Hepatocyte (in vitro differentiated cells): ENCODE results near the gene RNFT2. TPM values are rescaled to one million over a fixed set of nuclear protein-coding genes. Genes with fewer than 3 reads are reported as not detected.

ENCODE experiments used
- DNase-seq: peaks from one replicate; pipeline ENCODE4 v3.0.0-alpha.2; 2016; ENCODE audit warnings: low spot score
- H2AFZ ChIP-seq: fragments of 200-600 bp; sonication (generic); 2 replicates; pipeline ENCODE4 v1.6.0; 2016; ENCODE audit warnings: antibody characterized with exemption, mild to moderate bottlenecking
- H3K27ac ChIP-seq: fragments of 200-600 bp; sonication (generic); 2 replicates; pipeline ENCODE4 v1.5.1; 2016; ENCODE audit warnings: mild to moderate bottlenecking
- H3K27me3 ChIP-seq: fragments of 200-600 bp; sonication (generic); 2 replicates; pipeline ENCODE4 v1.6.1; 2016
- H3K36me3 ChIP-seq: fragments of 200-600 bp; sonication (generic); replicated peaks from 2 replicates; pipeline ENCODE4 v1.5.1; 2016; ENCODE audit warnings: low read depth; ENCODE audit not compliant: insufficient read depth
- H3K4me1 ChIP-seq: fragments of 200-600 bp; sonication (generic); 2 replicates; pipeline ENCODE4 v1.5.1; 2016; ENCODE audit warnings: mild to moderate bottlenecking, moderate library complexity; ENCODE audit not compliant: insufficient read depth
- H3K4me2 ChIP-seq: fragments of 200-600 bp; sonication (generic); 2 replicates; pipeline ENCODE4 v1.6.0; 2016
- H3K4me3 ChIP-seq: fragments of 200-600 bp; sonication (generic); 2 replicates; pipeline ENCODE4 v1.5.1; 2016; ENCODE audit warnings: mild to moderate bottlenecking
- H3K79me2 ChIP-seq: fragments of 200-600 bp; sonication (generic); 2 replicates; pipeline ENCODE4 v1.6.0; 2017; ENCODE audit warnings: mild to moderate bottlenecking
- H3K9me2 ChIP-seq: fragments of 200-600 bp; sonication (generic); replicated peaks from 2 replicates; pipeline ENCODE4 v1.6.0; 2017; ENCODE audit warnings: mild to moderate bottlenecking; ENCODE audit not compliant: insufficient read depth
- H3K9me3 ChIP-seq: fragments of 200-600 bp; sonication (generic); 2 replicates; pipeline ENCODE4 v1.5.1; 2016; ENCODE audit warnings: low read depth, mild to moderate bottlenecking
- H4K20me1 ChIP-seq: fragments of 200-600 bp; sonication (generic); 2 replicates; pipeline ENCODE4 v1.6.0; 2016; ENCODE audit warnings: mild to moderate bottlenecking; ENCODE audit not compliant: insufficient read depth, poor library complexity, severe bottlenecking
- EZH2 ChIP-seq: fragments of 200-600 bp; sonication (generic); IDR thresholded peaks from 2 replicates; pipeline ENCODE4 v1.6.1; 2016; ENCODE audit warnings: antibody characterized with exemption, mild to moderate bottlenecking, borderline replicate concordance
- EZH2phosphoT487 ChIP-seq: fragments of 200-600 bp; sonication (generic); IDR thresholded peaks from one replicate; pipeline ENCODE4 v1.6.1; 2018; ENCODE audit warnings: antibody characterized with exemption, mild to moderate bottlenecking, low read depth, moderate library complexity; ENCODE audit not compliant: unreplicated experiment, severe bottlenecking
- WGBS: methylation state at CpG from one replicate; pipeline ENCODE4 v1.1.6; 2016; ENCODE audit warnings: low lambda C conversion rate; ENCODE audit errors: missing lambda C conversion rate; 5-methylcytosine and 5-hydroxymethylcytosine counted together
- polyA plus RNA-seq: library from polyadenylated mRNA; unstranded; fragments of >200 nt; fragmentation: Nextera tagmentation; extraction: Ambion mirVana; gene quantifications from 2 replicates; pipeline ENCODE4 v1.2.1, GENCODE V29; 2016
- total RNA-seq: library from RNA; depleted of rRNA; stranded (reverse); fragments of >200 nt; gene quantifications from 2 replicates; pipeline ENCODE4 v1.2.3, GENCODE V29; 2014
- TF ChIP-seq, protein P1 (sequence below): fragments of 200-600 bp; sonication (generic); IDR thresholded peaks from 2 replicates; pipeline ENCODE4 v1.5.1; 2016; ENCODE audit warnings: antibody characterized with exemption, mild to moderate bottlenecking; ENCODE audit not compliant: poor library complexity

Gene RNFT2
- total and polyA plus RNA-seq, 2 experiments from 2014 or later = 1.5 to 2.9 TPM

DNA sequence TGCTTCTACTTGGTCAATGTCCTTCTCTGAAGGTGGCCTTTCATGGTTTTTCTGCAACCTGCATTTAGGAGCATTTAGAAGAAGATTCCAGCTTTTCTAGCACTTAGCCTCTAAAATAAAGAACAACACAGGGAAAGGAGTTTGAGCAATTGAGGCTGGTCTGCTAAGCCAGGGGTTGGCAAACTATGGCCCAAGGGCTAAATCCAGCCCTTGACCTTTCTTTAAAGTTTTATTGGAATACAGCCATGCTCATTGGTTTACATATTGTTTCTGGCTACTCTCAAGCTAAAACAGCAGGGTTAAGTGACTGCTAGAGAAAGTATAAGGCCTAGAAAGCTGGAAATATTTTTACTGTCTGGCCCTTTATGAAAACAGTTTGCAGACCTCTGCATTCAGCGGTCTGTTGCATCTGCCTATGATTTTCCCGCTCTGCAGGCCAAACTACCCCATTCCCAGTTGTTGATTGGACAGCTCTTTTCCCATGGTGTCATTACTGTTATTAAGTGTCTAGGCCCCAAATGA is 39.5 kb upstream of the RNFT2 start:
- Histone ChIP-seq H4K20me1 (no peaks in the 10 kb centered on the region), H3K4me2 (no peak overlapping the region), H3K27me3 (peaks cover 8% of the 10 kb centered on the region), H3K9me2 (no peaks in the 10 kb centered on the region), H3K9me3 (no peaks in the 10 kb centered on the region), H3K79me2 (no peaks in the 10 kb centered on the region), H3K36me3 (no peaks in the 10 kb centered on the region), H2AFZ (no peak overlapping the region), H3K27ac (peak overlapping the region; percentile 33), H3K4me3 (no peak overlapping the region), H3K4me1 (peaks cover 13% of the 10 kb centered on the region)
- no peak for DNase-seq
- 74% methylated on average over 2 of the region's 2 CpGs for WGBS
- no peak for TF ChIP-seq EZH2phosphoT487
- TF ChIP-seq, protein P1, sequence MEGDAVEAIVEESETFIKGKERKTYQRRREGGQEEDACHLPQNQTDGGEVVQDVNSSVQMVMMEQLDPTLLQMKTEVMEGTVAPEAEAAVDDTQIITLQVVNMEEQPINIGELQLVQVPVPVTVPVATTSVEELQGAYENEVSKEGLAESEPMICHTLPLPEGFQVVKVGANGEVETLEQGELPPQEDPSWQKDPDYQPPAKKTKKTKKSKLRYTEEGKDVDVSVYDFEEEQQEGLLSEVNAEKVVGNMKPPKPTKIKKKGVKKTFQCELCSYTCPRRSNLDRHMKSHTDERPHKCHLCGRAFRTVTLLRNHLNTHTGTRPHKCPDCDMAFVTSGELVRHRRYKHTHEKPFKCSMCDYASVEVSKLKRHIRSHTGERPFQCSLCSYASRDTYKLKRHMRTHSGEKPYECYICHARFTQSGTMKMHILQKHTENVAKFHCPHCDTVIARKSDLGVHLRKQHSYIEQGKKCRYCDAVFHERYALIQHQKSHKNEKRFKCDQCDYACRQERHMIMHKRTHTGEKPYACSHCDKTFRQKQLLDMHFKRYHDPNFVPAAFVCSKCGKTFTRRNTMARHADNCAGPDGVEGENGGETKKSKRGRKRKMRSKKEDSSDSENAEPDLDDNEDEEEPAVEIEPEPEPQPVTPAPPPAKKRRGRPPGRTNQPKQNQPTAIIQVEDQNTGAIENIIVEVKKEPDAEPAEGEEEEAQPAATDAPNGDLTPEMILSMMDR = no peak
- no peak for TF ChIP-seq EZH2

DNA sequence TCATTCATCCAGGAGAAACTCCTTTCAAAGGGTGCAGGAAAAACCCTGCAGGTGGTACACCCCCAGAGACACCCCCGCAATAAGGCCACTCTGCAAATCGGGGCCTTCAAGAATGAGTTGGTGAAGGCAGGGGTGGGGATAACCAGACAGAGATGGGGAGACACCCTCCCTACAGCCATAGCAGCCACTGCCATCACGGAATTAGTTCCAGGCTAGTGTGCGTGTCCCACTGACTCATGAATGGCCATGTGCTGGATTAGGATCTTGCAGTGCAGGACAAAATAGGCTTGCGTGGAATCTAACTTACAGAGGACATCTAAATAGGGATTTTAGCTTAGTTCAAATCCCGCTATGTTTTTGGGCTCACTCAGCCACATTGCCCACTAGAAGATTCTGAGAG is 38.0 kb upstream of the RNFT2 start:
- H3K79me2 ChIP-seq = no peaks in the 10 kb centered on the region
- H3K4me3 ChIP-seq = no peak overlapping the region
- no peak overlapping the region for H3K4me2 ChIP-seq
- no peak overlapping the region for H2AFZ ChIP-seq
- H3K9me2 ChIP-seq = no peaks in the 10 kb centered on the region
- H3K9me3 ChIP-seq = no peaks in the 10 kb centered on the region
- no peaks in the 10 kb centered on the region for H3K36me3 ChIP-seq
- no peak for DNase-seq
- no peaks in the 10 kb centered on the region for H4K20me1 ChIP-seq
- TF ChIP-seq EZH2 (no peak), EZH2phosphoT487 (no peak)
- WGBS = 91% methylated on average over 6 of the region's 6 CpGs
- no peak overlapping the region for H3K27ac ChIP-seq
- peaks cover 9% of the 10 kb centered on the region for H3K4me1 ChIP-seq
- H3K27me3 ChIP-seq = no peaks in the 10 kb centered on the region

DNA sequence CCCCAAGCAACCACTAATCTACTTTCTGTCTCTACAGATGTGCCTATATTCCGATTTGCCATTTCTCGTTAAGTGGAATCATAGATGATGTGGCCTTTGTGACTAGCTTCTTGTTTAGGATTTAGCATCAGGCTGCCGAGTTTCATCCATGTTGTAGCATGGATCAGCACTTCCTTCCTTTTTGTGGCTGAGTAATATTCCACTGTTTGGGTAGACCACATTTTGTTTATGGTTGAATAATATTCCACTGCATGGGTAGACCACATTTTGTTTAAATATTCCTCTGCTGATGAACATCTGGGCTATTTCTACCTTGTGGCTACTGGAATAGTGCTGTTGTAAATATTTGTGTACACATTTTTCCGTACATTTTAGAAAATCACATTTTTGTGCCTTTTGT is 36.7 kb upstream of the RNFT2 start:
- no peak overlapping the region for H3K27ac ChIP-seq
- no peak overlapping the region for H3K4me2 ChIP-seq
- H4K20me1 ChIP-seq = no peaks in the 10 kb centered on the region
- H3K9me2 ChIP-seq = no peaks in the 10 kb centered on the region
- no peaks in the 10 kb centered on the region for H3K27me3 ChIP-seq
- no peaks in the 10 kb centered on the region for H3K79me2 ChIP-seq
- H3K4me3 ChIP-seq = no peak overlapping the region
- H2AFZ ChIP-seq = no peak overlapping the region
- no peaks in the 10 kb centered on the region for H3K9me3 ChIP-seq
- DNase-seq = no peak
- TF ChIP-seq, protein P1 = no peak
- no peak for TF ChIP-seq EZH2phosphoT487
- no peak for TF ChIP-seq EZH2
- 93% methylated on average over 4 of the region's 4 CpGs for WGBS
- peaks cover 9% of the 10 kb centered on the region for H3K4me1 ChIP-seq
- H3K36me3 ChIP-seq = no peaks in the 10 kb centered on the region

DNA sequence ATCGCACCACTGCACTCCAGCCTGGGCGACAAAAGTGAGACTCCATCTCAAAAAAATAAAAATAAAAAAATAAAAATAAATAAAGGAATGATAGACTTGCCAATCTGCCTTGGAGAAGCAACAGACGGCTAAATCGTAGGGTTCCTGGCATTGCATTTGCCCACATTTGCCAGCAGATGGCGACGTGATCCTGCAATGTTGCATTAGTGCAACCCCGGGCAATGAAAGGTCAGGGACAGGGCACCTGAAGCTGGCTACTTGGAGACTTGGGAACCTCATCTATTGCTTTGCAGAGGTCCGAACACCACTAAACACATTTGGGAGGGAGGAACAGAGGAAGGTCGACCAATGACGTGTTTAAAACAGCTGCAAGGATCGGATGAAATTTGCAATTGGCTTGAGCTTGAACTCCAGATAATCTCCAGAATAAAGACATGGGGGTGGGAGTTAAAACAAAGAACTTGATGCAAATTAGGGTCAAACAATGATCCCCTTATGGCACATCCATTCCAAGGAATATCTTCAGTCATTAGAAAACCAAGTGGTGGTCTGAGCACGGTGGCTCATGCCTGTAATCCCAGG is 34.8 kb upstream of the RNFT2 start:
- DNase-seq = peak; percentile 81
- Histone ChIP-seq H3K9me3 (no peaks in the 10 kb centered on the region), H3K9me2 (no peaks in the 10 kb centered on the region), H3K27me3 (no peaks in the 10 kb centered on the region), H2AFZ (no peak overlapping the region), H3K27ac (no peak overlapping the region), H3K4me1 (peaks cover 8% of the 10 kb centered on the region), H3K36me3 (no peaks in the 10 kb centered on the region), H4K20me1 (no peaks in the 10 kb centered on the region), H3K4me2 (no peak overlapping the region), H3K4me3 (no peak overlapping the region), H3K79me2 (no peaks in the 10 kb centered on the region)
- WGBS = 23% methylated on average over 12 of the region's 12 CpGs
- TF ChIP-seq EZH2phosphoT487 (no peak), EZH2 (no peak)
- TF ChIP-seq, protein P1 = peak; percentile 99
